RPMI7951 (cell line): ENCODE results near the gene ZSCAN25. TPM values are rescaled to one million over a fixed set of nuclear protein-coding genes. Genes with fewer than 3 reads are reported as not detected.
"Not testable (repeated sequence)": the region's sequence is repeated elsewhere in the genome, so short reads cannot be mapped to it uniquely, and the experiment has no call there.

Experiments
- DNase-seq: peaks from one replicate; pipeline ENCODE4 v3.0.0-alpha.2; 2012; ENCODE audit warnings: low read depth
- total RNA-seq: library from RNA; depleted of rRNA; stranded (reverse); fragments of >200 nt; shearing (Covaris generic); gene quantifications from 2 replicates; pipeline ENCODE4 v1.2.3, GENCODE V29; 2014; rRNA removed

Gene ZSCAN25
- total RNA-seq = 6.1 and 7.9 TPM in 2 replicates

DNA sequence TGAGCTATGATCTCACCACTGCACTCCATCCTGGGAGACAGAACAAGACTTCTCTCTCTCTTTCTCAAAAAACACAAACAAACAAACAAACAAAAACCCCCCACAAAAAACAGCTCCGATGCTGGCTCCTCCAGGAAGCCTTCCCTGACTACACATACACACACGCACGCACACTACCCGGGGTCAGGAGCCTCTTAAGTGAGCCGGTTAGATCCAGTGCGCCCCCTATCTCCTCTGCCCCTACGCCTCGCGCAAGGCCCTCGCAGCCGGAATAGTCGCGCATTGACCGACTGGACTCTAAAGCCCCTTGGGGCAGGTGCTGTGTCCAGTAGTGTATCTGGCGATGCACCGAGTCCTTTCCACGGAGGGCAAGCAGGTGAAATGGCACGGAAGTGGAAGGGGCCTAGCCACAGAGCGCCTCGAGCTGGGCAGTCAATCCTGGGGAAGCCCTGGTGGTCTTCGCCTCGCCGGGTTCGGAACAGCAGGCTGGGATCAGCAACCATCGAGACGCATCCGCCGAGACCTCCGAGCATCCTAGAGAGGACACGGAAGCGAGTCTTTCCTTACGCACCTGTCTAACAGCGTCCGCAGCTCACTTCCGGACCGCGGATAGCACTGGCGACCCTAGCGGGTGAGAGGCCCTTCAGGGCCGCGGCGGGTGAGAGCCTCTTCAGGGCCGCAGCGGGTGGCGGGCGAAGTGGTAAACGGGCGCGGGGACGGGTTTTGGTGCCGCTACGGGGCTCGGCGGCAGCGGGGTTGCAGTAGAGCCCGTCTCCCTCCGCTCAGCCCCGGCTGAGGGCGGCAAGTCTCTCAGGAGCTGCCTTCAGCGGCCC, at the start of gene ZSCAN25:
Gene ZSCAN25 (plus strand): TSS at position 588 of the 833 bp plus-strand sequence. CDS start 2,661 bp downstream, outside the sequence.
- DNase-seq = peak; percentile 90

DNA sequence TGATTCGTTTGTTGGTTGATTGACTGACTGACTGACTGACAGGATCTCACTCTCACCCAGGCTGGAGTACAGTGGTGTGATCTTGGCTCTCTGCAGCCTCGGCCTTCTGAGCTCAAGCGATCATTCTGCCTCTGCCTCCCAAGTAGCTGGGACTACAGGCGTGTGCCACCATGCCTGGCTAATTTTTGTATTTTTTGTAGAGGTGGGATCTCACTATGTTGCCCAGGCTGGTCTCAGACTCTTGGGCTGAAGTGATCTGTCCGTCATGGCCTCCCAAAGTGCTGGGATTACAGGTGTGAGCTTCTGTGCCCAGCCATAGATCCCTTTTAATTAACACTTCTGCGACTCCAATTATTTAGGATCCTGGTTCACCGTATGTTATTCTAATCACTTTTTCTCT, 48.0 kb upstream of the ZSCAN25 start:
- DNase-seq = not testable (repeated sequence)

DNA sequence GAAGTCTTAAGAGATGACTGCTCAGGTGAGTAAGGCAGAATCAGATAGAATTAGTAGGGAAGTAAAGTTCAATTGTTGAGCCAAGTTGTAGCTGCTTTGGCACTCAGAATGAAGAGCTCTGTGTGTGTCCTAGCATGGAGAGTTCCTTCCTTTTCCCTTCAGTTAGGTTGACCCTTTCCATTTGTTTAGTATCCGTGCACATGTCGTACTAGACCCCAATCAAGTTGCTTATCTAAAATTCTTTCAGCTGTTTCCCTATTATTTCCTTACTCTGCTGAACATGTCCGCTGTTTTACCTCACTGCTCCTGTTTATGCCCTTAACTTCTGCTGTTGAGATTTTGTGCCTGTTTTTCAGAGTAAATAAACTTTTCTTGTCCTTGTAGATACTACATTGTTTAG, 45.0 kb upstream of the ZSCAN25 start:
- no peak for DNase-seq

DNA sequence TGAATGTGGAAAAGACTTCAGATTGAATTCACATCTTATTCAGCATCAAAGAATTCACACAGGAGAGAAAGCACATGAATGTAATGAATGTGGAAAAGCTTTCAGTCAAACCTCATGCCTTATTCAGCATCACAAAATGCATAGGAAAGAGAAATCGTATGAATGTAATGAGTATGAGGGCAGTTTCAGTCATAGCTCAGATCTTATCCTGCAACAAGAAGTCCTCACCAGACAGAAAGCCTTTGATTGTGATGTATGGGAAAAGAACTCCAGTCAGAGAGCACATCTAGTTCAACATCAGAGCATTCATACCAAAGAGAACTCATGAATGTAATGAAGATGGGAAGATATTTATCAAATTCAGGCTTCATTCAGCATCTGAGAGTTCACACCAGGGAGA, 43.5 kb upstream of the ZSCAN25 start:
- DNase-seq = no peak

DNA sequence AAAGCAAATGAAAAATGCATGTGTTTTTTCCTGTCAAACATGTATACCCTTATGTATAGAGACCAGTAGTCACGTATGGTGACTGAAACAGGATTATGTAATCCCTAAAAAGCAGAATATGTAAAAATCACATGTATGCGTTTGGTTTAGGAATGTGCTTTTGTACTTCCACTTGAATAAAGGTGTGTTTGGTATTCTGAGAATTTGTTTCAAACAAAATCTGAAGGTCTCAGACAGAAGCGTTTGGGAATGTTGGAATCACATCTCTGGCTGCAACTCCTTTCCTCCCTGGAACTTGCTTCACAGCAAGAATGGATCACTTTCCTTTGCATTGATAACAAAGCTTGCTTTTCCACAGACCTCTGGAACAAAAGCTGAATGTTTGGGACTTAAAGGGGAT, 40.5 kb upstream of the ZSCAN25 start:
- DNase-seq = no peak

DNA sequence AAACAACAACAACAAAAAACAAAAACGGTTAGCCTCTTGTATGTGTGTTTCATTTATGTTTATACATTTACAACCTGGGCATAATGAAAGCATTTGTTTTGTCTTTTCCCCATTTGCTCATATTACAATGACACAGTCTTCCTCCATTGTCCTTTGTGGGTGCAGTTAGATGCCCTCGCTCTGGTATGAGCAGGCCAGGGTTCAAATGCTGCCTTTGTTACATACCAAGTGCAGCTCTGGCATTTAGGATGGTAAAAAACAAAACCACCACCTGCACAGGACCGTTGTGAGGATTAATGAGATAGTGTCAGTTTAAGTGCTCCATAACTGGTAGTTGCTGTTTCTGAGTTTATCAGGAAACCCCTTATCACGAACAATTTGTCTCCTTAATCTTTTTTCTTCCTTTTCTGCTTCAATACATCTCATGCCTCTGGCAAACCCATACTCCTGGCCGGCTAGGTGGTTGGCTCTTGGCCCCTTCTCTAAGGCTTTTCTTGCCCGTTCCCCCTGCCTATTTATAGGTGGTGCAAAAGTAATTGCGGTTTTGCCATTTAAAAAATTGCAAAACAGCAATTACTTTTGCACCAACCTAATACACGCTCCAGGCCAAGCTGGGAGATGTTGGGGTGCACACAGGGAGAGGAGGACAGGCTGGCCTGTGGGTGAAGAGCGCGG, 37.3 kb upstream of the ZSCAN25 start:
- DNase-seq = no peak

DNA sequence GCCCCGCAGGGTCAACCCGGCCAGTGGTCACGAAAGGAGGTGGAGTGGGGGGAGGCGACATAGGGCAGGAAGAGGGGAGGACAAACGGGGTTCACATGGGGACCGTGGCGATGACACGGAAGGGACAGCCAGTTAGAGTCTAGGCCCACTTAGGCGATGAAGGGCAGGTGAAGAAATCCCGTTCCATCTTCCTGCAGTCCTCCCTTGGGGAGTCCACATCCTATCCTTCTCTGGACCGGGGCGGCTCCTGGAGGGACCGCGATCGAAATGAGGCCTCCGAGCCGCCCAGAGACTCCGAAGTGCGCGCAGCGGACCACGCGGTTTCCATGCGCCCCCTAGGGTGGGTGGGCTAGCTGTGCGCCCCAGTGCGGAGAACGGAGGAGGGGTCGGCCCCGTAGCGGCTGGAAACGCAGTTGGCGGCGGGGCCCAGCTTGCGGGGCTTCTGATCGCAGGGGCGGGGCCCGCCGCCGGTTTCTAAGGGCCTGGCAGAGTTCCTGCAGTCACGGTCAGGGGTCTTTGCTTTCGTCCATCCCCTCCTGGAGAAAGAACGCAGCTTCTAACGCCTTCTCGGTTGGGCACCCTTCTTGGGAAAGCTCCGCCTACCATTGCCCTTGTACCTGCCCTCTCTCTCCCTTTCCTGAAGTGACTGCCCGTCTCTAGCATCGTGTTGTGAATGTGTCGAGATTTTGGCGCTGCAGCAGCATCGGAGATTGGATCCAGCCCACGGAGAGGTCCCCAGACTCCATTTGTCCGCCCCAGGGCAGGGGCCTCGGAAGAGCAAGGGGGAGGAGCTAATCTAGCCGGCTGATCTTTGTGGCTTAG, 36.6 kb upstream of the ZSCAN25 start:
- DNase-seq = peak; percentile 41

DNA sequence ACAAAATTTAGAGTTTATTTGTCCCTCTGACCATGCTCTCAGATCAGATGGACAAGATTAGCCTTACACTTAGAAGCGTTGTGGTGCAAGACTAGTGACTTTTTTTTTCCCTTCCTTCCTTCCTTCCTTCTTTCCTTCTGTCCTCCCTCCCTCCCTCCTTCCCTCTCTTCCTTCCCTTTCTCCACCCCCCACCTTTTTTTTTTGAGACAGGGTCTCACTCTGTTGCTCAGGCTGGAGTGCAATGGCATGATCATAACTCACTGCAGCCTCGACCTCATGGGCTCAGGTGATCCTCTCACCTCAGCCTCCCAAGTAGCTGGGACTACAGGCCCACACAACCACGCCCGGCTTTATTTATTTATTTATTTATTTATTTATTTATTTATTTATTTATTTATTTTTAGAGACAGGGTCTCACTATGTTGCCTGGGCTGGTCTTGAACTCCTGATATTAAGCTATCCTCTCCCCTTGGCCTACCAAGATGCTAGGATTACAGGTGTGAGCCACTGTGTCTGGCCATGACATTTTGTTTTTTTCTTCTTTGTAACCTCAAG, 35.9 kb upstream of the ZSCAN25 start:
- DNase-seq = not testable (repeated sequence)

DNA sequence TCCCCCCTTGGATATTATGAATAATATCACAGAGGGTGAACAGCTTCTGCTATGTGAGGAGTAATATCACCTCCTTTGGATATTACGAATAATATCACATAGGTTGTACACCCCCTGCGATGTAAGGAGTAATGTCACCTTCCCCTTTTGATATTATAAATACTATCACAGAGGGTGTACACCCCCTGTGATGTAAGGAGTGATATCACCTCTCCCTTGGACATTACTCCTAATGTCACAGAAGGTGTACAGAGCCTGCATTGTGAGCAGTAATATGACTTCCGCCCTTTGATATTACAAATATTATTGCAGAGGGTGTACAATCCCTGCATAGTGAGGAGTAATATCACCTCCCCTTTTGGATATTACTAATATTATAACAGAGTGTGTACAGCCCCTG, 27.9 kb upstream of the ZSCAN25 start:
- no peak for DNase-seq

DNA sequence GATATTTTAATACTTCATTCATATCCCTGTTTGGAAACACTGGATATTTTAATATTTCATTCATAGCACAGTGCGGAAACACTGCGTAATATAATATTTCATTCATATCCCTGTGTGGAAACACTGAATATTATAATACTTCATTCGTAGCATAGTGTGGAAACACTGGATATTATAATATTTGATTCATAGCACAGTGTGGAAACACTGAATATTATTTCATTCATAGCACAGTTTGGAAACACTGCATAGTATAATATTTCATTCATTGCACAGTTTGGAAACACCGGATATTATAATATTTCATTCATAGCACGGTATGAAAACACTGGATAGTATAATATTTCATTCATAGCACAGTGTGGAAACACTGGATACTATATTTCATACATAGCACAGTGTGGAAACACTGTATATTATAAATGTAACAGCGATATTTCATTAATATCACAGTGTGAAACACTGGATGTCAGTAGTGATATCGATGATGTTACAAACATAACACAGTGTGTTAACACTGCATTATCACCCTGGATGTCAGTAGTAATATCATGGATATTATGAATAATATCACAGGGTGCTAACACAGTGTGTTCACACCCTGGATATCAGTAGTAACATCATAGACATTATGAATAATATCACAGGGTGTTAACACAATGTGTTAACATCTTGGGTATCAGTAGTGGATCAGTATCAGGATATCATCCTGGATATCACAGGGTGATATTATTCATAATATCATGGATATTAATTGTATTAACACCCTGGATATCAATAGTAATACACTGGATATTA, 21.6 kb upstream of the ZSCAN25 start:
- DNase-seq = no peak

DNA sequence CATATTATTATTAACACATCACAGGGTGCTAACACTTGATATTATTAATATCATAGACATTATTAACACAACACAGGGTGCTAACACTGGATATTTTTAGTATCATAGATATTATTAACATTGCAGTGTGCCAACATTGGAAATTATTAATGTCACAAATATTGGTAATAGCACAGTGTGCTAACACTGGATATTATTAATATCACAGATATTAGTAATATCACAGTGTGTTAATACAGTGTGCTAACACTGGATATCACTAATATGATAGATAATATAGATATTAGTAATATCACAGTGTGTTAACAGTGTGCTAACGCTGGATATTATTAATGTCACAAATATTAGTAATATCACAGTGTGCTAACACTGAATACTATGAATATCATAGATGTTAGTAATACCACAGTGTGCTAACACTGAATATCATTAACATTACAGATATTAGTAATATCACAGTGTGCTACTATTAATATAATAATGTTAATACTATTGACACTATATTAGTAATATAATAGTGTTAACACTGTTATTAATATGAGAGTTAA, 20.3 kb upstream of the ZSCAN25 start:
- no peak for DNase-seq

DNA sequence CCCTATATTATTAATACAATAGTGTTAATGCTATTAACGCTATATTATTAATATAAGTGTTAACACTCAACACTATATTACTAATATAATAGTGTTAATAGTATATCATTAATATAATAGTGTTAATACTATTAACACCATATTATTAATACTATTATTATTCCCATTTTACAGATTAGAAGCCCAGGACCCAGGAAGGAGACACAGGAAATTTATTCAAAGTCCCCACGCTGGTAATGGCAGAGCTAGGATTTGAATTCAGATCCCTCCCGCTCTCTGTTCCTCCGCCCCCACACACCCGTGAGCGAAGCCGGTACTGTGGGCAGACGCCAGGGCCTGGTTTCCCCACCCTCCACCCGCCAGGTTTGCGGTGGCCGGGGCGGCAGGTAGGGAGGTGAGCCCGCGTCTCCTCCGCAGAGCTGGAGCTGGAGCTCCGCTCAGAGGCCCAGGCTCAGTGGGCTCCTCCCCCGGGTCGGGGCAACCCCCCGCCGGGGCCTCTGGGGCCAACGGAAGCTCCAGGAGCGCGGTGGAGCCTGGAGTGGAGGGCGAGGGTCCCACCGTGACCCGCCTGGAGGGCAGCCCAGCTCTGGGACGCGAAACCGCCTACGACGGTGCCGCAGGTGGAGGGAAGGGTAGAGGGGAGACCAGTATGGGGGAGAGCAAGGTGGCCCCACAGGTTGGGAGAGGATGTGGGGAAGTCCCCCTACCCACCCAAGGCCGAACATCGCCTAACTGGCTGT, 18.8 kb upstream of the ZSCAN25 start, which contains the start of gene TMEM225B:
Gene TMEM225B (plus strand): TSS at position 506 of the 740 bp plus-strand sequence. CDS start 6,122 bp downstream, outside the sequence.
- DNase-seq = no peak

DNA sequence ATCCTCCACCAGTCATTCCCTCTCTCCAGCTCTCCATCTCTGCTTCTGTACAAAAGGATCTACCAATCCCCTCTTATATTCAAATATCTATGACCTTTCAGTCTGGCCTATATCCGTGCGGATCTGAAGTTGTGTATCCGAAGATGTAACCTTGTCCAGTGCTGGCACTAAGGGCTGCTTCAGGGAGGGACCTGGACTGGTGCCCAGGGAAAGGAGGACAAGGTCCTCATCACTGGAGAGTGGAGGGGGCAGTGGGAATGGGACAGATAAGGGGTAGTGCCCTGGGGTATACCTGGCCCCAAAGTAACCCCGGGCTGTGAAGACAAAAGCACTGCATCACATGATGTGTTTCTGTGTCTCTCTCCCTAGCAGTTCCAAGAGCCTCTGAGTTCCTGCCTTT, 16.9 kb upstream of the ZSCAN25 start:
- no peak for DNase-seq

DNA sequence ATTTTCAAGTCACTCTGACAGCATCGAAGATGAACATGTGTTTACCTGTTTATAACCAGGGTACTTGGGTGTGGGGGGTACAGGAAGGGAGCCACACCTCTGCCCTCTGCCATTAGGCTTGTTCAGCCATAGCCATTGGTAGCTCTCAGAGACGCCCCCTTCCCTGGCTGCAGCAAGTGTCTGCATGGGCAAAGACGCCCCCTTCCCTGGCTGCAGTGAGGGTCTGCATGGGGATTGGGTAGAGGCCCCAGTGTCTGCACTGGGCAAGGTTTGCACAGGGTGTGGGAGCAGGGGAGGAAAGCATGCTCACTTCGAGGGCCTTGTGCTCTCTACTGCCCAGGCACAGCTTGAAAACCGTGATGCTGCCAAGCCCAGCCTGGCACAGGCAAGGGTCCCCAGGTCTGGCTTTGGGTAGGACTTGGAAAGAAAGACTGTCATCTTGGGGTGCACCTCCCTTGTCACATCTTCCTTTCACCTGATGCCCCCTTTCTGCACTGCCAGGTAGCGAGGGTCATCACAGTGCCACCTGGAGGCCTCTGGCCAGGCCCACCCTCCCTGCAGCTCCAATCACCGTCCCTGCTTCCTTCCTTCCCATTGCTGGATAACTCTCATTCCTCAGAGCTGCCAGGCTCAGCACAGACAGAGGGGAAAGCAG, 15.0 kb upstream of the ZSCAN25 start:
- DNase-seq = no peak

DNA sequence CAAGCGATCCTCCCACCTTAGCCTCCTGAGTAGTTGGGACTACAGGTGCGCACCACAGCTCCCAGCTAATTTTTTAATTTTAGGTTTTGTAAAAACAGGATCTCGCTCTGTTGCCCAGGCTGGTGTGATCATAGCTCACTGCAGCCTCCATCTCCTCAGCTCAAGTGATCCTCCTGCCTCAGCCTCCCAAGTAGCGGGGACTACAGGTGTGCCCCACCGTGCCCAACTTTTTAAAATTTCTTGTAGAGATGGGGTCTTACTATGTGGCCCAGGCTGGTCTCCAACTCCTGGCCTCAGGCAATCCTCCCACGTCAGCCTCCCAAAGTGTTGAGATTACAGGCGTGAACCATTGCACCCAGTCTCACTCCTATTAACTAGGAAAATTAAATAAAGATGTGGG, 11.2 kb upstream of the ZSCAN25 start:
- DNase-seq = no peak

DNA sequence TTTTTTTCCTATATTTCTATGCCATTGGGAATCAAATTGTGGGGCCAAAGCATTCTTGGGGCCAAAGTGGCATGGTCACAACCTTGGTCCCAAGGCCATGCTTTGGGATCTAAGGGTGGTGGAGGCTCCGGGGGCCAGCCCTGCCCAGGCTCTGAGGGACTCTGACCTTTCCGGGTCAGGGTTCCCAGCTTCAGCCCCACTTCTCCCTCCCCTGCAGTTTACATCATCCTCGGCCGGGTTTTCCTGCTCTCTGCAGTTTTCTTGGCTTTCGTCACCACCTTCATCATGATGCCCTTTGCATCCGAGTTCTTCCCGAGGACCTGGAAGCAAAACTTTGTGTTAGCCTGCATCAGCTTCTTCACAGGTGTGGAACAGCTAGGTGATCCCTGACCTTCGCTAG, 10.2 kb upstream of the ZSCAN25 start:
- no peak for DNase-seq

DNA sequence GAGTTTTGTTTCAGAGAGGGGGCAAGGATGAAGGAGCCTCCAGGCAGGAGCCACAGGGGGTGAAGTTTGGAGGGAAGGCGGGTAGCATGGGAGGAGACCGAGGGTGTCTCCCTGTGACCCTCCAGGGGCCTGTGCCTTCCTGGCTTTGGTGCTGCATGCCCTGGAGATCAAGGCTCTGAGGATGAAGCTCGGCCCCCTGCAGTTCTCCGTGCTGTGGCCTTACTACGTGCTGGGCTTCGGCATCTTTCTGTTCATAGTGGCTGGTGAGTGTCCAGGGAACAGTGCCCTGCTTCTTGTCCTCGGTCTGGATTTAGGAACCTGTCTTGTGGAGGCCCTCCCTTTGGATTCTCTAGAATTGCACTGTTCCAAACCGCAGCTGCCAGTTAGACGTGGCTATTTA, 9.2 kb upstream of the ZSCAN25 start:
- DNase-seq = no peak

DNA sequence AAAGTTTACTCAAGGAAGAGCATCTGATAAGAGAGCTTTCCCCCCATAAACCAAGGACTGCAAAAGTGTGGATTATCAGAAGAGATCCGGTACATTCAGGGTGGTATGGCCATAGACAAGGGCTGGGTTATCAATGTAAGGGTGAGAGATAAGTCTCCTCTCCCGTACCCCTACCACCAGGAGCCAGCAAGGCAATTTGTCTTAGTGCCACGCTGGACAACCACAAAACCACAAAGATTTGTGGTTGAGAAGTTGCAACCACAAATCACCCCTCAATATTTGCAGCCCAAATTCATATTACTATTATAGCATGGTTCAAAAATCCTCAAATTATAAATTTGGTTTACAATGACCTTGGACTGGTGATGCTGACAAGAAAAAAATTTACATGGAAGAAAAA, 2.3 kb upstream of the ZSCAN25 start:
- no peak for DNase-seq

DNA sequence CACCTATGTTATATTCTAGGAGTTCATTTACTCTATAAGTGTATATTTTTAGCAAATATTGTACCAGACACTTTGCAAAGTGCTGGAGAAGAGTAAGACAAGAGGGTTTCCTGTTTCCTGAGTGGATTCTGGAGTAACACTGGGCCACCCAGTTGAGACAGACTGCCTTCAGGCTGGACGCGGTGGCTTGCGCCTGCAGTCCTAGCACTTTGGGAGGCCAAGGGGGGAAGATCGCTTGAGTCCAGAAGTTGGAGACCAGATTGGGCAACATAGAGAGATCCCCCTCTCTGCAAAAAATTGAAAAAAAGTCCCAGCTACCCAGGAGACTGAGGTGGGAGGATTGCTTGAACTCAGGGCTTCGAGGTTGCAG, 772 bp upstream of the ZSCAN25 start:
- DNase-seq = no peak
